HepG2 (cell line): ENCODE results near the gene CARD9. TPM values are rescaled to one million over a fixed set of nuclear protein-coding genes. Genes with fewer than 3 reads are reported as not detected.

Experiments used
- CBX5 ChIP-seq: sonication (generic); formaldehyde crosslinking; IDR thresholded peaks from 2 replicates; pipeline ENCODE4 v1.4.0; 2020; ENCODE audit warnings: missing genetic modification reagents, borderline replicate concordance
- CSRNP2 ChIP-seq: sonication (generic); formaldehyde crosslinking; conservative IDR thresholded peaks from 2 replicates; pipeline ENCODE4 v1.8.0; 2022; ENCODE audit warnings: low read depth, missing genetic modification reagents
- EEA1 ChIP-seq: sonication (generic); formaldehyde crosslinking; IDR thresholded peaks from 2 replicates; pipeline ENCODE4 v1.5.1; 2020; ENCODE audit warnings: mild to moderate bottlenecking, missing genetic modification reagents, borderline replicate concordance
- PHF21A ChIP-seq: sonication (generic); formaldehyde crosslinking; IDR thresholded peaks from 2 replicates; pipeline ENCODE4 v1.5.0; 2020; ENCODE audit warnings: mild to moderate bottlenecking, missing genetic modification reagents
- SRF ChIP-seq: IDR thresholded peaks from 2 replicates; pipeline ENCODE4 v1.6.1; 2011; ENCODE audit warnings: mild to moderate bottlenecking, low read depth, low read length, moderate library complexity
- TCF7L2 ChIP-seq: IDR thresholded peaks from 2 replicates; pipeline ENCODE4 v1.6.1; 2011; ENCODE audit warnings: mild to moderate bottlenecking, low read depth, low read length, moderate library complexity
- ZBTB2 ChIP-seq: sonication (generic); formaldehyde crosslinking; IDR thresholded peaks from 2 replicates; pipeline ENCODE4 v1.8.0; 2022; ENCODE audit warnings: low read depth, missing genetic modification reagents
- ZC3H4 ChIP-seq: sonication (generic); formaldehyde crosslinking; IDR thresholded peaks from 2 replicates; pipeline ENCODE4 v1.4.0; 2020; ENCODE audit warnings: missing genetic modification reagents, borderline replicate concordance
- ZNF430 ChIP-seq: sonication (generic); formaldehyde crosslinking; IDR thresholded peaks from 2 replicates; pipeline ENCODE4 v1.9.0; 2021; ENCODE audit warnings: mild to moderate bottlenecking, missing genetic modification reagents
- ZNF512B ChIP-seq: sonication (generic); formaldehyde crosslinking; IDR thresholded peaks from 2 replicates; pipeline ENCODE4 v1.5.1; 2020; ENCODE audit warnings: missing genetic modification reagents, mild to moderate bottlenecking, borderline replicate concordance
- ZNF567 ChIP-seq: sonication (generic); formaldehyde crosslinking; IDR thresholded peaks from 2 replicates; pipeline ENCODE4 v1.8.1; 2023; ENCODE audit warnings: mild to moderate bottlenecking, missing genetic modification reagents, borderline replicate concordance
- ZNF616 ChIP-seq: sonication (generic); formaldehyde crosslinking; IDR thresholded peaks from 2 replicates; pipeline ENCODE4 v1.5.0; 2020; ENCODE audit warnings: low read depth, mild to moderate bottlenecking, missing genetic modification reagents
- ZNF792 ChIP-seq: IDR thresholded peaks from 2 replicates; pipeline ENCODE4 v1.6.1; 2016
- polyA plus RNA-seq, 8 experiments: library from polyadenylated mRNA; depleted of rRNA in 3 of 8; stranded (reverse) in 7 of 8; unstranded in 1 of 8; fragments of >200 nt; fragmentation: Illumina TruSeq in 4 of 8; extraction: Trizol in 4 of 8; gene quantifications; 2 replicates each; pipeline versions ENCODE4 v1.2.1 to v1.2.3, GENCODE V29; 2011 to 2016; ENCODE audit warnings: low read depth in 4 of 8, missing spikeins in 1 of 8, mixed read lengths in 1 of 8; ENCODE audit not compliant: insufficient read depth in 1 of 8
- total RNA-seq, 5 experiments: library from RNA; depleted of rRNA; stranded (reverse); fragments of >200 nt; fragmentation: Illumina TruSeq; extraction: Trizol; gene quantifications; 2 replicates each; pipeline ENCODE4 v1.2.3, GENCODE V29; 2016; ENCODE audit warnings: low read depth in 1 of 5
- TF ChIP-seq, protein P1 (sequence below): IDR thresholded peaks from 2 replicates; pipeline ENCODE4 v1.6.1; 2016
- TF ChIP-seq, protein P2 (sequence below): sonication (generic); formaldehyde crosslinking; IDR thresholded peaks from 2 replicates; pipeline ENCODE4 v1.5.0; 2020; ENCODE audit warnings: mild to moderate bottlenecking, missing genetic modification reagents
- TF ChIP-seq, protein P3 (sequence below): sonication (generic); formaldehyde crosslinking; IDR thresholded peaks from 2 replicates; pipeline ENCODE4 v1.4.0; 2020; ENCODE audit warnings: missing genetic modification reagents, borderline replicate concordance

Gene CARD9
- total and polyA plus RNA-seq, 2 of the 13 experiments (the other 11 are each of a cell fraction or from before 2014, with no cell fraction given), result 3.3 to 7.4 TPM

GRCh38 chr9:136400038-136400834 is 26.8 kb upstream of the CARD9 start, which contains the start of gene SNAPC4 (continued):
- TF ChIP-seq ZBTB2 (CRISPR knock-in tag), result no peak
- TF ChIP-seq, protein P1, sequence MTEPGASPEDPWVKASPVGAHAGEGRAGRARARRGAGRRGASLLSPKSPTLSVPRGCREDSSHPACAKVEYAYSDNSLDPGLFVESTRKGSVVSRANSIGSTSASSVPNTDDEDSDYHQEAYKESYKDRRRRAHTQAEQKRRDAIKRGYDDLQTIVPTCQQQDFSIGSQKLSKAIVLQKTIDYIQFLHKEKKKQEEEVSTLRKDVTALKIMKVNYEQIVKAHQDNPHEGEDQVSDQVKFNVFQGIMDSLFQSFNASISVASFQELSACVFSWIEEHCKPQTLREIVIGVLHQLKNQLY (CRISPR knock-in tag), result no peak
- no peak for TF ChIP-seq ZNF512B
- 0 out of 2 replicates have a peak, but pooled peaks have one; percentile 52 for TF ChIP-seq ZNF430 (CRISPR knock-in tag)
- TF ChIP-seq EEA1 (CRISPR knock-in tag), result peak; percentile 18; the same call in 1 of the 2 replicates
- TF ChIP-seq ZNF616, result no peak
- TF ChIP-seq, protein P2, sequence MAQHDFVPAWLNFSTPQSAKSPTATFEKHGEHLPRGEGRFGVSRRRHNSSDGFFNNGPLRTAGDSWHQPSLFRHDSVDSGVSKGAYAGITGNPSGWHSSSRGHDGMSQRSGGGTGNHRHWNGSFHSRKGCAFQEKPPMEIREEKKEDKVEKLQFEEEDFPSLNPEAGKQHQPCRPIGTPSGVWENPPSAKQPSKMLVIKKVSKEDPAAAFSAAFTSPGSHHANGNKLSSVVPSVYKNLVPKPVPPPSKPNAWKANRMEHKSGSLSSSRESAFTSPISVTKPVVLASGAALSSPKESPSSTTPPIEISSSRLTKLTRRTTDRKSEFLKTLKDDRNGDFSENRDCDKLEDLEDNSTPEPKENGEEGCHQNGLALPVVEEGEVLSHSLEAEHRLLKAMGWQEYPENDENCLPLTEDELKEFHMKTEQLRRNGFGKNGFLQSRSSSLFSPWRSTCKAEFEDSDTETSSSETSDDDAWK, result no peak
- TF ChIP-seq CSRNP2 (CRISPR knock-in tag), result peak; percentile 67; the same call in 1 of the 2 replicates
- peak; percentile 63; the same call in 1 of the 2 replicates for TF ChIP-seq PHF21A (CRISPR knock-in tag)
- TF ChIP-seq CBX5 (CRISPR knock-in tag), result no peak
- TF ChIP-seq, protein P3, sequence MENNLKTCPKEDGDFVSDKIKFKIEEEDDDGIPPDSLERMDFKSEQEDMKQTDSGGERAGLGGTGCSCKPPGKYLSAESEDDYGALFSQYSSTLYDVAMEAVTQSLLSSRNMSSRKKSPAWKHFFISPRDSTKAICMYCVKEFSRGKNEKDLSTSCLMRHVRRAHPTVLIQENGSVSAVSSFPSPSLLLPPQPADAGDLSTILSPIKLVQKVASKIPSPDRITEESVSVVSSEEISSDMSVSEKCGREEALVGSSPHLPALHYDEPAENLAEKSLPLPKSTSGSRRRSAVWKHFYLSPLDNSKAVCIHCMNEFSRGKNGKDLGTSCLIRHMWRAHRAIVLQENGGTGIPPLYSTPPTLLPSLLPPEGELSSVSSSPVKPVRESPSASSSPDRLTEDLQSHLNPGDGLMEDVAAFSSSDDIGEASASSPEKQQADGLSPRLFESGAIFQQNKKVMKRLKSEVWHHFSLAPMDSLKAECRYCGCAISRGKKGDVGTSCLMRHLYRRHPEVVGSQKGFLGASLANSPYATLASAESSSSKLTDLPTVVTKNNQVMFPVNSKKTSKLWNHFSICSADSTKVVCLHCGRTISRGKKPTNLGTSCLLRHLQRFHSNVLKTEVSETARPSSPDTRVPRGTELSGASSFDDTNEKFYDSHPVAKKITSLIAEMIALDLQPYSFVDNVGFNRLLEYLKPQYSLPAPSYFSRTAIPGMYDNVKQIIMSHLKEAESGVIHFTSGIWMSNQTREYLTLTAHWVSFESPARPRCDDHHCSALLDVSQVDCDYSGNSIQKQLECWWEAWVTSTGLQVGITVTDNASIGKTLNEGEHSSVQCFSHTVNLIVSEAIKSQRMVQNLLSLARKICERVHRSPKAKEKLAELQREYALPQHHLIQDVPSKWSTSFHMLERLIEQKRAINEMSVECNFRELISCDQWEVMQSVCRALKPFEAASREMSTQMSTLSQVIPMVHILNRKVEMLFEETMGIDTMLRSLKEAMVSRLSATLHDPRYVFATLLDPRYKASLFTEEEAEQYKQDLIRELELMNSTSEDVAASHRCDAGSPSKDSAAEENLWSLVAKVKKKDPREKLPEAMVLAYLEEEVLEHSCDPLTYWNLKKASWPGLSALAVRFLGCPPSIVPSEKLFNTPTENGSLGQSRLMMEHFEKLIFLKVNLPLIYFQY (CRISPR knock-in tag), result 0 out of 2 replicates have a peak, but pooled peaks have one; percentile 28
- no peak for TF ChIP-seq ZC3H4 (CRISPR knock-in tag)
- TF ChIP-seq SRF, result no peak
- peak; percentile 84; the same call in 1 of the 2 replicates for TF ChIP-seq ZNF792 (CRISPR knock-in tag)
- TF ChIP-seq ZNF567 (CRISPR knock-in tag), result 0 out of 2 replicates have a peak, but pooled peaks have one; percentile 68
- no peak for TF ChIP-seq TCF7L2
